ENCODE data around the gene GPC1. TPM values are rescaled to one million over a fixed set of nuclear protein-coding genes. Genes with fewer than 3 reads are reported as not detected.

The GPC1 gene
- total RNA-seq, 1 donor from 2014 or later, result 252 TPM

DNA sequence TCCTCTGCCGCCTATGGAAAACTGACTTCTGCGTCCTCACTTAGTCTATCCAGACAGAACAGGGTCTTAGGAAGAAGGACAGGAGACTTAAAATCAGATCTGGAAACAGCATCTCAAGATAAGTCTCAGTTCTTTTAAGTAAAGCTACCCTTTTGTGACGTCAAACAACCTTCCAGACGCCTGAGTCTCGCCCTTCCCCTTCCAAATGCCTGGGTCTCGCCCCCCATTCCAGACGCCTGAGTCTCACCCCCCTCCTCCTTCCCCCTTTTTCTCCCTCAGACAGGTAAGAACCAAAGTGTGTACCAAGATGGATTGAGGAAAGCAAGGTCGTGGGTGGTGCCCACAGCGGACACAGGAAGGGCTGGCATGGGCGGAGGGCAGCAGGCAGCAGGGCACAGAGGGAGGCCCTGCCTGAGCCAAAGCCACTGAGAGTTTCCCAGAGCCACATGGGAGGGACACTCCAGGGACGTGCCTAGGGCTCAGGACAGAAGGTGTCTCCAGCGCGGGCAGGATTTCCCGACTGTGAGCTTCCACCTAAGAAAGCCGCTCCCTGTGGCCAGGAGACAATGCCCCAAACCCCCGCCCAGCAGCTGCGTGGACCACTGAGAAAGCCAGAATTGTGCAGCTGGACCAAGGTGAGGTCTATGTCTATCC, 71.1 kb downstream of the GPC1 start:
- H3K27me3 ChIP-seq (ENCODE audit: insufficient read depth, low read length), result no peaks in the 10 kb centered on the region
- no peaks in the 10 kb centered on the region for H3K9me3 ChIP-seq (ENCODE audit: insufficient read depth, low read depth, low read length)
- H3K4me3 ChIP-seq (ENCODE audit: insufficient read depth, low read depth, low read length), result no peak overlapping the region
- H3K9ac ChIP-seq (ENCODE audit: low read length), result no peak overlapping the region
- H3K36me3 ChIP-seq (ENCODE audit: insufficient read depth, low read length), result no peaks in the 10 kb centered on the region
- no peak overlapping the region for H3K27ac ChIP-seq (ENCODE audit: low read depth, low read length)
- Mint-ChIP-seq H3K4me1 (ENCODE audit: low read depth, unreplicated experiment) (no peaks in the 10 kb centered on the region), H3K36me3 (ENCODE audit: low read depth, unreplicated experiment) (peaks cover 8% of the 10 kb centered on the region), H3K27me3 (ENCODE audit: low read depth, unreplicated experiment) (peaks cover 30% of the 10 kb centered on the region), H3K27ac (ENCODE audit: unreplicated experiment) (no peak overlapping the region), H3K4me3 (ENCODE audit: unreplicated experiment) (no peak overlapping the region), H3K9me3 (ENCODE audit: unreplicated experiment) (peaks cover 5% of the 10 kb centered on the region)
- no peak for DNase-seq (ENCODE audit: low read depth)
- H3K4me1 ChIP-seq (ENCODE audit: insufficient read depth, low read length), result no peaks in the 10 kb centered on the region
- no peak overlapping the region for H2AFZ ChIP-seq (ENCODE audit: low read depth, low read length)
- FAIRE-seq, result no peak
- H3K4me2 ChIP-seq (ENCODE audit: low read length), result no peak overlapping the region
- TF ChIP-seq EZH2 (IDR thresholded peaks at IDR 0.05; ENCODE audit: insufficient read depth, low read length), result no peak
- TF ChIP-seq, protein P1, sequence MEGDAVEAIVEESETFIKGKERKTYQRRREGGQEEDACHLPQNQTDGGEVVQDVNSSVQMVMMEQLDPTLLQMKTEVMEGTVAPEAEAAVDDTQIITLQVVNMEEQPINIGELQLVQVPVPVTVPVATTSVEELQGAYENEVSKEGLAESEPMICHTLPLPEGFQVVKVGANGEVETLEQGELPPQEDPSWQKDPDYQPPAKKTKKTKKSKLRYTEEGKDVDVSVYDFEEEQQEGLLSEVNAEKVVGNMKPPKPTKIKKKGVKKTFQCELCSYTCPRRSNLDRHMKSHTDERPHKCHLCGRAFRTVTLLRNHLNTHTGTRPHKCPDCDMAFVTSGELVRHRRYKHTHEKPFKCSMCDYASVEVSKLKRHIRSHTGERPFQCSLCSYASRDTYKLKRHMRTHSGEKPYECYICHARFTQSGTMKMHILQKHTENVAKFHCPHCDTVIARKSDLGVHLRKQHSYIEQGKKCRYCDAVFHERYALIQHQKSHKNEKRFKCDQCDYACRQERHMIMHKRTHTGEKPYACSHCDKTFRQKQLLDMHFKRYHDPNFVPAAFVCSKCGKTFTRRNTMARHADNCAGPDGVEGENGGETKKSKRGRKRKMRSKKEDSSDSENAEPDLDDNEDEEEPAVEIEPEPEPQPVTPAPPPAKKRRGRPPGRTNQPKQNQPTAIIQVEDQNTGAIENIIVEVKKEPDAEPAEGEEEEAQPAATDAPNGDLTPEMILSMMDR (IDR thresholded peaks at IDR 0.05; ENCODE audit: insufficient read depth, low read depth, low read length), result no peak
- no peaks in the 10 kb centered on the region for H4K20me1 ChIP-seq (ENCODE audit: insufficient read depth, low read length)
- no peaks in the 10 kb centered on the region for H3K79me2 ChIP-seq (ENCODE audit: insufficient read depth, low read length)

DNA sequence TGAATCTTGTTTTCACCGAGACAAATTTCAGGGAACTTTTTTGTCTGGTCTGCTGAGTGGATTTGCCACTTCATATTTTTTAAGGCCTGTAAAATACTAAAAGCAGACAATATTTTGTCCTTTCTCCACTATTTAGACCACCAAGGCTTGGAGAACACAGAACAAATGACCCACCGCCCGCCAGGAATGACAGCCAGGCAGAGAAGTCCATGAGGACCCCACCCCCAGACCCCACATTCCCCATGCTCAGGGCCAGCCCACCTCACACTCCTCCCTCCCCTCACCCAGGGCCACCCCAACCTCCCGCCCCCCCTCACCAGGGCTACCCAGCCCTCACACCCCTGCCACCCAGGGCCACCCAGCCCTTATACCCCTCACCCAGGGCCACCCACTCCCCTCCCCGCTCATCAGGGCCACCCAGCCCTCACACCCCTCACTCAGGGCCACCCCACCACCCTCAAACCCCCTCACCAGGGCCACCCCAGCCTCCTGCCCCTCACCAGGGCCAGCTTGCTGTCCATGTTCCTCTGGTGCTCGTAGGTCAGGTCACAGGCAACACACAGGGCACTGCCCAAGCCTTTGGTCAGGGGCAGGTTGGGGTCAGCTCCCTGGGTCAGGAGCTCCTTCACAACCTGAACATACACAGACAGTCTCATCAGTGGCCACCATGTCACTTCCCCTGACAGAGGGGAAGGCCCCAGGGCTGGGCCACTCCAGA, 71.8 kb downstream of the GPC1 start:
- Histone ChIP-seq H3K9me3 (ENCODE audit: insufficient read depth, low read depth, low read length) (no peaks in the 10 kb centered on the region), H3K79me2 (ENCODE audit: insufficient read depth, low read length) (no peaks in the 10 kb centered on the region), H3K4me3 (ENCODE audit: insufficient read depth, low read depth, low read length) (no peak overlapping the region), H3K27me3 (ENCODE audit: insufficient read depth, low read length) (no peaks in the 10 kb centered on the region), H4K20me1 (ENCODE audit: insufficient read depth, low read length) (no peaks in the 10 kb centered on the region), H3K4me2 (ENCODE audit: low read length) (no peak overlapping the region), H3K36me3 (ENCODE audit: insufficient read depth, low read length) (no peaks in the 10 kb centered on the region), H3K4me1 (ENCODE audit: insufficient read depth, low read length) (no peaks in the 10 kb centered on the region), H3K9ac (ENCODE audit: low read length) (no peak overlapping the region), H3K27ac (ENCODE audit: low read depth, low read length) (no peak overlapping the region), H2AFZ (ENCODE audit: low read depth, low read length) (no peak overlapping the region)
- peaks cover 32% of the 10 kb centered on the region for H3K27me3 Mint-ChIP-seq (ENCODE audit: low read depth, unreplicated experiment)
- H3K4me1 Mint-ChIP-seq (ENCODE audit: low read depth, unreplicated experiment), result no peaks in the 10 kb centered on the region
- no peak for FAIRE-seq
- no peak for DNase-seq (ENCODE audit: low read depth)
- H3K4me3 Mint-ChIP-seq (ENCODE audit: unreplicated experiment), result no peak overlapping the region
- H3K36me3 Mint-ChIP-seq (ENCODE audit: low read depth, unreplicated experiment), result peaks cover 8% of the 10 kb centered on the region
- no peak for TF ChIP-seq EZH2 (IDR thresholded peaks at IDR 0.05; ENCODE audit: insufficient read depth, low read length)
- TF ChIP-seq, protein P1 (IDR thresholded peaks at IDR 0.05; ENCODE audit: insufficient read depth, low read depth, low read length), result no peak
- H3K27ac Mint-ChIP-seq (ENCODE audit: unreplicated experiment), result no peak overlapping the region
- H3K9me3 Mint-ChIP-seq (ENCODE audit: unreplicated experiment), result peaks cover 5% of the 10 kb centered on the region

DNA sequence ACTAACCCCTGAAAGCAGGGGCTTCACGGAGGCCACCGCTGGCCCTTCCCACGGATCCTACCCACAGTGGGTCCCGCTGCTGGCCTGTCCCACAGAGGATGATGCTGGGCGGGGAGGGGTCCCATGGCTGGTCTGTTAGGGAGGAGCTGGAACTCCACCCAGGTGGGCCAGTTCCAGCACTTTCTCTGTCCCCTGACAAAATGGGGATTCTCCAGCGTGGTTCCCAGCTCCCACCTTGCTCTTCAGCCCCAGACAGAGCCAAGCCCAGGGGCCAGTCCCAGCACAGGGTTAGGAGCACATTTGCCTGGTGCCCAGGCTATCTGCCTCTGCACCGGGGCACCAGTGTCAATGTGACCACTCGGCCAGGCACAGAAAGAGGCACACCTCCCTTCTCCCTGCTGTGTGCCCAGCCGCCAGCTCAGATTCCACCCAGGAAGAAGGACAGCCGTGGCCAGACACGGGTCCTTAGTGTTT, 72.4 kb downstream of the GPC1 start:
- no peak overlapping the region for H3K27ac ChIP-seq (ENCODE audit: low read depth, low read length)
- no peaks in the 10 kb centered on the region for H4K20me1 ChIP-seq (ENCODE audit: insufficient read depth, low read length)
- no peaks in the 10 kb centered on the region for H3K27me3 ChIP-seq (ENCODE audit: insufficient read depth, low read length)
- H3K9ac ChIP-seq (ENCODE audit: low read length), result no peak overlapping the region
- no peak overlapping the region for H3K4me2 ChIP-seq (ENCODE audit: low read length)
- no peak overlapping the region for H3K4me3 ChIP-seq (ENCODE audit: insufficient read depth, low read depth, low read length)
- Mint-ChIP-seq H3K9me3 (ENCODE audit: unreplicated experiment) (peaks cover 5% of the 10 kb centered on the region), H3K27me3 (ENCODE audit: low read depth, unreplicated experiment) (peaks cover 32% of the 10 kb centered on the region), H3K36me3 (ENCODE audit: low read depth, unreplicated experiment) (peaks cover 12% of the 10 kb centered on the region), H3K4me3 (ENCODE audit: unreplicated experiment) (no peak overlapping the region), H3K27ac (ENCODE audit: unreplicated experiment) (no peak overlapping the region), H3K4me1 (ENCODE audit: low read depth, unreplicated experiment) (no peaks in the 10 kb centered on the region)
- no peak for FAIRE-seq
- no peaks in the 10 kb centered on the region for H3K4me1 ChIP-seq (ENCODE audit: insufficient read depth, low read length)
- H3K36me3 ChIP-seq (ENCODE audit: insufficient read depth, low read length), result no peaks in the 10 kb centered on the region
- no peaks in the 10 kb centered on the region for H3K79me2 ChIP-seq (ENCODE audit: insufficient read depth, low read length)
- TF ChIP-seq, protein P1 (IDR thresholded peaks at IDR 0.05; ENCODE audit: insufficient read depth, low read depth, low read length), result no peak
- TF ChIP-seq EZH2 (IDR thresholded peaks at IDR 0.05; ENCODE audit: insufficient read depth, low read length), result no peak
- no peak overlapping the region for H2AFZ ChIP-seq (ENCODE audit: low read depth, low read length)
- DNase-seq (ENCODE audit: low read depth), result no peak
- H3K9me3 ChIP-seq (ENCODE audit: insufficient read depth, low read depth, low read length), result no peaks in the 10 kb centered on the region

Data from astrocyte (in vitro differentiated cells and primary cell).